ENCODE results near the gene DLX2.

DLX2 gene

DNA sequence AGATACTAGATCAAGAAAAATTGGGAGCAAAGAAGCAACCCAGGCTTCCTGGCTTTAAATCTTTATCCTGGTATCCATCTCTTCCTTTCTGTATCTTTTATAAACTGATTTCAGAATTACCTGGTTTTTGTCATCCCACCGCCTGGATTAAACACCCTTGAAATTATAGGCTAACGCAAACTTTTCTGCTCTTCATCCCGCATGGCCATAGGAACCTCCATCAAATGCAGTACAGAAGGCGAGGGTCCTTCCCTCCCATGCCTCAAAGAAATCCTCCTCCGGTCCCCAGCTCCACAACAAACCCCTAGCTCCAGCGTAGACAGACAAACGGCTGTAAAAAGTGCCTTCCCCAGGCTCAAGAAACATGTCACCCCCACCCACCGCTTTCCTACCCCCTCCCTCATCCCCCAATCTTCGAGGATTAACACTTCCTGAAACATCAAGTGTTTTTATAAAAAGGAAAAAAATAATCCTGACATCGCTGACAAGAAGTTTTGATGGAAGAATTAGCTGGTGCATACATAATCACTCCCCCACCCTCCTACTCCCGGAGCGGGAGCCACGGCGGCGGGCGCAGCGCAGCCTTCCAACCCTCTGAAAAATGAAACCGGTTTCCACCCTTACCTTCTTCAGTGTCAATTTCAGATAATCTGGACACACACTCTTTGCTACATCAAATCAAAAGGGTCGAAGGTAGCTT lies 9.8 kb downstream of the DLX2 start:
- DNase-seq, result no peak

DNA sequence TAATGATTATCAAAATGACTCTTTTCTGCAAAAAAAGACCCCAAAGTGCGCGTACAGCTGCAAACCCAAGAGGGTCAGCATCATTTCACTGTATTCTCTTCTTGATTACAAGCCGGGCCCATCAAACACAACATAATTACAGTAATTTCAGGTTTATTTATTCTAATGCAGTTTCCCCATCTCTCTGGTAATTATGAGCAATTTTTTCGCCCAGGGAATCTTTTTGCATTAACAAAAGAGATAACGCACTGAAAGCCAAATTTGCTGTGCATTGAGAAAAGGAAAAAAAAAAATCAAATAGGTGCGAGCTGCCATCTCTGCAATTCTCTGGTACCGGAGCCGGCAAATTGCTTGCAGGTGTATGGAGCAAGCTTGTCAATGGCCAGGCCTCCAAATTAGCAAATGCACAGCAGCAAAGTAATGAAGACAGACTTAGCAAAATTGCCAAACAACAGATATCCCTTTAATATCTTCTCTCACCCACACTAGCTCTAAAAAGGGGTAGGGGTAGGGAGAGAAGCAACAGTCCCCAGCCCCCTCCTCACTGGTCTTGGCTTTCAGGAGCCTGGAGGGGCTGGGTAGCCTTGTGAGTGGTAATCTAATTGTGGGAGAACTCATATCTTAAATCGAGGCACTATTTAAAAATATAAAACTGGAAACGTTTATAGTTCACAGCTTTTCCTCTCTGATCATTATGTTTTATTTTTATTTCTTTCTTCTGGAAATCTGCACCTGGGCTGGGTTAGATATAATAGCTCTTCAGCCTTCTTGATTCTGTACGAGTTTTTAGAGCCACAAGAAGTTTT lies 10.7 kb downstream of the DLX2 start:
- DNase-seq, result no peak

DNA sequence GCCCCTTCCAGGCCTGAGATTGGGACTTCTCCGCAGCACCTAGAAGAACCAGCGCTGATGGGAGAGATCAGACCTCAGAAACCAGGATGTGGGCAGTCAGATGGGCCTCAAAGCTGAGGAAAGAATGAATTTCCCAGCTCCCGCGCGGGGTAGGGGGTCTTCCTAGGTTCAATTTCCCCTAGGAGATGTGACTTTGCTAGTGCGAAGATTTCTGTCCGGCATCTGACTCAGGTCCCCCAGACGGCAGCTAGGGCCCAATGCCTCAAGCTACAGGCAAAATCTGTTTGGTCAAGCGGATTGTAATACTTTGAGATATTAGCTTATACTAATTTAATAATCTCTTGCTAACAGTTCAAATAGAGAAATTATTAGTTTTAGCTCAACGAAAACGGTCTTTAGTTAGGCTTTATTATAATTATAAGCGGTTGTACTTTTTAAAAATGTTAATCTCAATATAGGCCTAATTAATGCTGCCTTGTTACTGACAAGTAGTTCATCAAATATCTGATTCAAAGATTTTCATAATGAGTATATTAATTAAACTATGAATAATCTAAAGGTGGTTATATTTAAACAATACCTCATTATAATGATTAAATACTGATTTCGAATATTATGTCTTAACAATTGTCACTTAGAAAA lies 11.6 kb downstream of the DLX2 start:
- DNase-seq, result no peak

DNA sequence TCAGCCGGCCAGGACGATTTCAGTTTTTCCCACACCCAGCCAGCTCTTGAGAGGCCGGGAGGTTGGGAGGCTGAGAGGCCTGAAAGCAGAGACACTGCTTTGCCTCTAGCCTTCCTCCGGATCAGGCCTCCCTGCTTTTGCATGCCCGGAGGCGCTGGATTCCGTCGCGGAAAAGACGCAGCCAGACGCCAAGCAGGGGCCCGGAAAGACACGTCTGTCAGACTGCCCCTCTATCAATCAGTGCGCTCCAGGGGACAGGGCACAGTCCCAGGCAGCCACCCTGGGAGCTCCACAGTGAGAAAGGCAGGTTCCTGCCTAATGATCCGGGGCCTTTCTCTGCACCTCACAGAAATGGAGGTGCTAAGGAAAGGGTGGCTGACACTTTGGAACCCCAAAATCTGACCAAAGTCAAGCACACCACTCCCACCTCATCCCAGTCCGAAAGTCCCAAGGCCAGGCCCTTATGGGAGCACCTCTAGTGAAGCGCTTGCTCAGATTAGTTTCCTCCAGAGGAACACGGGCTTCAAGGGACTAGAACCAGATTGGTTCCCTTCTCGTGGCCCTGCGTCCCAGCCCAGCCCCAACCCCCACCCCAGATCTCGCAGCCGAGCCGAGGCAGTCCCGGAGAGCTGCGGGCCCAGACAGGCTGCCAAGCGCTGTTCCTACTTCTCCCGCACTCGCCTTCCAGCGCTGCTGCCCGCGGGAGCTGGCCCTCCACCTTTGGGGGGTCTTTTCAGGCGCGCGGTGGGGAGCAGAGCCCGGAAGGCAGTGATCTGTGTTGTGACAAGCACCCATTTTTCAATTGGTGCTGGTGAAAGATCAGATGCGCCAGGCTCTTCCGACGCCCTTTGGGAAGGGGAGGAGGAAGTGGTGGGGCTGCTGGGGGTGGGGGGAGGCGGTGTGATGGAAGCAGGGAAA lies 12.4 kb downstream of the DLX2 start:
- DNase-seq, result no peak

DNA sequence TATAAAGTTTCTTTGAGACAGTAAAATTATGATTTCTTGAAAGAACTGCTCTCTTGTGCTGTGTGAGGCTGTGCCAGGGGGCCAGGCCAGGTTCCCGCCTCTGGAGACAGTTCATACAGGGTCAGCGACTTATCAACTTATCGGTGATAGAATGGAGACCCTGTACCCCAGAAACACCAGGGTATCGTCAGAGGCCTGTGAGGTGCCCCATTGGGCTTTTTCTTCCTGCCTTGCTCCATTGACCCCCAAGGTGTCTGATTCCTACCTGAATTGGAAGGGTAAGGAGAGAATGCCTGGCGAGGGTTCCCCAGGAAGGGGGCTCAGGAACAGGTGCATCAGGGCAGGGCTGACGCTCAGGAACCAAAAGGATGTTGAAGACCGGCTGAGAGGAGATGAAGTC lies 13.1 kb downstream of the DLX2 start:
- DNase-seq, result no peak

DNA sequence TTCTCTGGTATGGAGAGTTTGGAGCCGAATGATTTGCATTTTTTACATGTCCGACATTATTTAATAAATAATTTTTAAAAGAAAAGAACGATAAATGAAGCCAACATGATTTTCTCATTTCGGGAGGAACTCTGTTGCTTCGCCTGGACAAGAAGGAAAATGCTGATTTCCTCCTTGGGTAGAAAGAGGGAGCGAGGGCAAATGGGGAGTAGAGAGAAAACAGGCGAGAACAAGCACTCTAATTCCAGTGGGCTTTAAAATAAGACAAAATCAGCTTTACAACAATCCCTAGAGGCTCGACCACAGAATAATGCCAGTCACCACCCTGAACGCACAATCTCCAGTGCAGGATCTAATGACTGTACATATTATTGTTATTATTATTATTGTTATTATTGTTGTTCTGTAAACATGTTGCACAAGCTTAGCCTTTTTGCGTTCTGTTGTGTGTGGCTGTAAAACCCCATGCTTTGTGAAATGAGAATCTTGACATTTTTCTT lies 13.6 kb downstream of the DLX2 start:
- no peak for DNase-seq

DNA sequence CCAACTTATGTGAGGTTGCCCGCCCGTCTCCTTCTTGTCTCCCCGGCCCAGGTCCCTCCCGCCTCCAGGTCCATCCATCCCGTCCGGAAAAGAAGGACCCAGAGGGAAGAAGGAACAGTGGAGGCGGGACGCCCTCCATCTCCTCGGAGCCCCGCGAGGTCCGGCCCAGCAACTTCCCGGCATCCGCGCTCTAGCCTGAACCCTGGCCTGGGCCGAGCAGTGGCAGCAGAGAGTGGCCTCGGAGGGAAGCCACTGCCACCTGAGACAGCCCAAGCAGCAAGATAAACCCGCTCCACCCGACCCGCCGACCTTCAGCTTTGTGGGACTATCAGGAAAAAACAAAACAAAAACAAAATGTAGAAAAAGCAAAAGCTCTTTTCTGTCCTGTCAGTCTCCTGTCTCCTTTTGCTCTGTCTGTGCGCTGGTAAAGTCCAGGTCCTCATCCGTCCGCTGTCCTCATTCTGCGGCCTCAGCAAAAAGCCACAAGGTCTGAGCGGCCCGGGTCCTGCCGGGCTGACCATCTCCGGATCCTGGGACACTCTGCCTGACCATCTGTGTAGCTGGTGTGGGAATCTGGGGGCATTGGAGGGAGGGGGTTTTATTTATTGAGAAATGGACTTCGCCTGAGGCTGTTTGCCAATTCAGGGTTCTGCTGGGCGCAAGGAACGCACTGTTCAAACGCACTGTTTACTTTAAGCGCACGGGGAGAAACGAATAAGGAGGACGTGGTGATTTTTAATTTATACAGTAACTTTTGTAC lies 14.3 kb downstream of the DLX2 start:
- DNase-seq, result no peak

DNA sequence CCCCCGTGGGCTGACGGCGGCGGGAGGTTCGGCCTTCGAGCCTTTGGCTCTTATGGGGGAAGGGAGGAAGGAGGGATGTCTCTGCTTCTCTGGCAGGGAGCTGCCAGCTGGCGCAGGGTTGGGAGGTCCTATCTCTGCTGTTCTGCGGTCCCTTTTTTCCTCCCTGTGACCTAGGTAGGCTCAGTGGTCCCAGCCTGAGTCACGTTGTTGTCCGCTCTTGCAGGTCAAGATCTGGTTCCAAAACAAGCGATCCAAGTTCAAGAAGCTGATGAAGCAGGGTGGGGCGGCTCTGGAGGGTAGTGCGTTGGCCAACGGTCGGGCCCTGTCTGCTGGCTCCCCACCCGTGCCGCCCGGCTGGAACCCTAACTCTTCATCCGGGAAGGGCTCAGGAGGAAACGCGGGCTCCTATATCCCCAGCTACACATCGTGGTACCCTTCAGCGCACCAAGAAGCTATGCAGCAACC lies 14.9 kb downstream of the DLX2 start:
- DNase-seq, result no peak

DNA sequence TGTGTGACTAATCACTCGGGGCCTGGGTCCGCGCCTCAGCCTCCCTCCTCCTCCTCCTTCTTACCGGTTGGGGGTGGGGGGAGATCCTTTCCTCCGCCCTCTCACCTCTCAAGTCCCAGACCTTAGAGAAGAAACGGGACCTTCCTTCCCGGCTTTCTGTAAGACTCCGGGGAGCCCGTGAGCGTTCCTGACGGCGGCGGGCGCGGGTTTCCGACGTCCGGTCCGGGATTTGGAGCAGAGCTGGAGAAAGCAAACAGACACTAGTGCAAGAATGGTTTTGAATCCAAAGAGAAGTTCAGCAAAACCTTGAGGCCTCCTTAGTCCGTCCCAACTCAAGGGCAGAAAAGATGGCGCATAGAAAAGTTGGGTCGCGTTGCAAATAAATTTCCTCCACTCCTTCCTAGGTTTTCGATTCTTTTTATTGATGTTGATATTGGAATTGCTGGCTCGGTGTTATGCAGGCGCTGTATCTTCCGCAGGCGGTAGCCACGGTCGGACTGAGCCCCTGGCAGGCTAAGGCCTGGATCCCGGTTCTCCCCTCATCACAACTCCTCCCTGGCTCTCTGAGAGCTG lies 15.4 kb downstream of the DLX2 start:
- DNase-seq, result no peak

DNA sequence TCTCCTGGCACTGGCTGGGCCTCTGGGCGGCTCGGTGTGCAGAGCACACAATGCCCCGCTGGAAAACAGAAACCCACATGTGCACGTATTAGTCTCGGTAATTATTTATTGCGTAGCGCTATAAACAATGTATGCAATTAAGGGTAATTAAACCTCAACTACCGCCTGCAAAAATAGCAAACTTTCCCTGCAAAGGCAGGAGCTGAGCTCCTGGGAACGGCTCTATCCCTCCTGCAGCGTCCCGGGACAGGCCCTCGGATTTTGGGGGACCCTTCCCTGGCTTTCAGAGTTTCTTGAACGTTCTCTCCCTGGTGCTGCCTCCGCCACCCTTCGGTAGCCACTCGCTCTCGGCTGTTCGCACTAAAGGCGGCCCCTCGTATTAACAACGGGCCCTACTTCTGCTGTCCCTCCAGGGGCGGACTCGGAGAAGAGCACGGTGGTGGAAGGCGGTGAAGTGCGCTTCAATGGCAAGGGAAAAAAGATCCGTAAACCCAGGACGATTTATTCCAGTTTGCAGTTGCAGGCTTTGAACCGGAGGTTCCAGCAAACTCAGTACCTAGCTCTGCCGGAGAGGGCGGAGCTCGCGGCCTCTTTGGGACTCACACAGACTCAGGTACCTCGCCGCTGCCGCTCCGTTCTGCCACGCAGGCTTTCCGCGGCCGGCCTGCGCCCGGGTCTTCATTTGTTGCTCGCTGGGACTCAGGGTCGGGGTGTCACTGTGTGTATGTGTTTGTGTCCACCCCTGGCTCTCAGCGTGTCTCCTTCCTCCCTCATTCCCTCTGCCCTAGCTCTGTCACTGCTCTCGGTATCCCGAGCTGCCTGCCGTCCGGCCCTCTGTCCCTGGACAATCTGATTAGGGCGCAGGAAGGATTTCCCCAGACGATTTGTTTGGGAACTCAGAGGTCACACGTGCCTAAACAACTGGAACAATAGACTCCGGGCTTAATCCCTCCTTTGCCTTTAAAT lies 16.2 kb downstream of the DLX2 start:
- no peak for DNase-seq

DNA sequence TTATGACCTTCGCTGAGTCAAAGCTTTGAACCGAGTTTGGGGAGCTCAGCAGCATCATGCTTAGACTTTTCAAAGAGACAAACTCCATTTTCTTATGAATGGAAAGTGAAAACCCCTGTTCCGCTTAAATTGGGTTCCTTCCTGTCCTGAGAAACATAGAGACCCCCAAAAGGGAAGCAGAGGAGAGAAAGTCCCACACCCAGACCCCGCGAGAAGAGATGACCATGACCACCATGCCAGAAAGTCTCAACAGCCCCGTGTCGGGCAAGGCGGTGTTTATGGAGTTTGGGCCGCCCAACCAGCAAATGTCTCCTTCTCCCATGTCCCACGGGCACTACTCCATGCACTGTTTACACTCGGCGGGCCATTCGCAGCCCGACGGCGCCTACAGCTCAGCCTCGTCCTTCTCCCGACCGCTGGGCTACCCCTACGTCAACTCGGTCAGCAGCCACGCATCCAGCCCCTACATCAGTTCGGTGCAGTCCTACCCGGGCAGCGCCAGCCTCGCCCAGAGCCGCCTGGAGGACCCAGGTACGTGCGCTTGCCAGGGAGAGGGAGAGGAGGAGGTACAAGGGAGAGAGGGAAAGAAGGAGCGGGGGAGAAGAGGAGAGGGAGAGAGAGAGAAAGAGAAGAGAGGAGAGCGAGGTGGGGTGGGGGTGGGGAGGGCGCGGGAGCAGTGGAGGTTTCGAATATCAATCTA lies 17.1 kb downstream of the DLX2 start, which contains the start of gene DLX1:
TSS of gene DLX1 (plus strand) at position 48 of the 700 bp plus-strand sequence. CDS start at position 219, 171 bp downstream.
- DNase-seq, result no peak

DNA sequence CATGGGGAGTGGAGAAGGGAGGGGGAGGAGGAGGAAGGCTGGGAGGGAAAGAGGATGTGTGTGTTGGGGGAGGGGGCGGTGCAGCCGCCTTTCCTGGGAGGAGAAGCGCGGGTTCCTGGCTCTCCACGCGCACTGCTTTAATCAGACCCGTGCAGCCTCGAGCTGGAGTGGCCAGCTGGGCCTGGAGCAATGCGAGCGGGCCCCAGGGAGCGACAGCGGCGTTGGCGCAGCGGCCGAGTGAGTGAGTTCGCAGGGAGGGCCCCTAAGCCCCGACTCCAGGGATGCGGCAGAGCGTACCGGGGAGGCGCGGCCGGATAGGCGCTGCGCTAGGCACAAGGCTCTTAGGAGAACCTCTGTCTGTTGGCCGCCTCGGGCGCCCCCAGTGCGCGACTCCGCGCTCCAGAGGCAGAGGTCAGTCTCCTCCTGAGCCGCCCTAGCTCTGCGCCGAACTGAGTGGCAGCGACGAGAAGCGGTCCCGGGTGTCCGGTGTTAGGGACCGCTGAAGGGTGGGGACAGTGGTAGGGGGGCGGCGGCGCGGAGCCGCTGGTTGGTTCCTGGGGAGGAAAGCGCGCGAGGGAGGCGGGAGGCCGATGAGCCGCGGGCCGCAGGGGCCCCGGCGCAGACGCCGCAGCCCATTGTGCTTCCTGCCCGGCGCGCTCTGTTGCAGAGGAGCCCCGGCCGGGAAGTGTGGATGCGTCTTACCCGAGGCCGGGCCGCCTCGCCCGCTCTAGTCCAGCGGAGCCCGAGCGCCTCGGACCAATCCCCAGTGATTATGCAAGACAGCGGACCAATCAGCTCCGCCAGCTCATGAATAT lies 17.8 kb downstream of the DLX2 start:
- DNase-seq, result peak; percentile 87

DNA sequence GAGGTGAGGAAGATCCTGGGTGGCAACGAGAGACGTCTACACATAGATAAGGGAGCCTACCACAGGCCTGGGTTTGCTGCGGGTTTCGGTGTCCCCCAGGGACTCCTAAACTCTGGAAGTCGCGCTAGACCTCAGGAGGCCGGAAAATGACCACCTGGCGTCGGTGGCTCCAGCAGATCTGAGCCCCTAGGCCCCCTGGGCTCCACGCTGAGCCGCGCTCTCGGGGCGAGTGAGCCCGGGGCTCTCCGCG lies 18.4 kb downstream of the DLX2 start:
- peak; percentile 71 for DNase-seq

DNA sequence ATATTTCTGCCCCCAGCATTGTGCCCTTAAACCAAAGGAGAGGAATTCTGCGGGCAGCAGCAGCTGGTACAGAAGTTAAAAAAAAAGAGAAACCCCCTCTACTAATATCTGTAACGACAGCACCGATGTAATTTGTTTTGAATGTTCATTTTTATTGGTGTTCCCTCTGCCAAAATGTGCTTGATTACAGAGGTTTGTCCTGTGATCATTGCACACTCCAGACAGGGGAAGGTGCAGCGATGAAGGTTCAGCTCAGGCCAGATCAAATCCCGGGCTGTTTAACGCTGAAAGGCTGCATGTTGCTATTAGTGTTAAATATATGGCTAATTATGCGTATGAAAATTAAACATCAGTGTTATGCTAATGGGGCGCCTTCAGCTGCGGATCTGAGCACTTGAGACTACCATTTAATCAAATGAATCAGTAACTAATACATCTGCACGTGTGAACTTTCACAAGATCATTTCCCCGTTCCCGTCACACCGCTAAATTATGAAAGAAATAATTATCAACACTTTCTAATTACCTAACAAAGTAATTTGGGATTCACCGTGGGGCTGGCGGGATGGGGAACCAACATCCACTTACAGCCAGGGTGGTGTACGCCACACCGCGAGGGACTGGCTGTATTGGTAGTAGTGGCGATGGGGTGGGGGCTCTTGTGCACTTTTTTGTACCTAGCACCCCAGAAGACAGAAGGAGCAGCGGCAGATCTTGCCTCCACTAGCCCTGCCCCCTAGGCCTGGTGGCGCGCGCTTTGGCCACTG lies 18.9 kb downstream of the DLX2 start:
- no peak for DNase-seq

DNA sequence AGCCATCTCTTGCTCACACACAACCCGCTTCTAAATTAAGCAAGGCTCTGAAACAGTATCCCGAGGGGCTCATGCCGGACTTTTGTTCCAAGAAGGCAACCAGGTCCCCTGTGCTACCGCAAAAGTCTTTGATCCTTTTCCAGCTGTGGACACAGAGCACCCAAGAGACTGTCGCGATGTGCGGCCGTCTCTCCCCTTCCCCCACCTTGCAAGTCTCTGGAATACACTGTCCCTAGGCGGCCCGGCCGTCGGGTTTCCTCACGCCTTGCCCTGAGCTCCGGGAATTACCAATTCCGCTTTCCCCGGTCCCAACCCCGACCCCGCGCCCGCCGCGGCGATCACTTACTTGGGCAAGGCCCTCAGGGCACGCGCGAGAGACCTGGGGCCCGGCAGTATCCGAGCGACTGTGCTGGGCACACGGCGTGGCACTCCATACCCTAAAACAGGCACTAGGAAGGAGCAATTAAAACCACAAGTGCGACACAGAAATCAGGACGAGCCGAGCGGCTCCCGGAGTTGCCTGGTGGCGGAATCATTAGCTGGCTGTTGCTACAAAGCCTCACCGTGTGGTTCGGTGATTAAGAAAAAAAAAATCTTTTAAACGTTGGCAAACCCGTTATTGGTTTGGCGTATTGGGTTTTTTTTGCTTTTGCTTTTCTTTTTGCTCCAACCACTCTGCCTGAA lies 19.6 kb downstream of the DLX2 start:
- DNase-seq, result no peak

DNA sequence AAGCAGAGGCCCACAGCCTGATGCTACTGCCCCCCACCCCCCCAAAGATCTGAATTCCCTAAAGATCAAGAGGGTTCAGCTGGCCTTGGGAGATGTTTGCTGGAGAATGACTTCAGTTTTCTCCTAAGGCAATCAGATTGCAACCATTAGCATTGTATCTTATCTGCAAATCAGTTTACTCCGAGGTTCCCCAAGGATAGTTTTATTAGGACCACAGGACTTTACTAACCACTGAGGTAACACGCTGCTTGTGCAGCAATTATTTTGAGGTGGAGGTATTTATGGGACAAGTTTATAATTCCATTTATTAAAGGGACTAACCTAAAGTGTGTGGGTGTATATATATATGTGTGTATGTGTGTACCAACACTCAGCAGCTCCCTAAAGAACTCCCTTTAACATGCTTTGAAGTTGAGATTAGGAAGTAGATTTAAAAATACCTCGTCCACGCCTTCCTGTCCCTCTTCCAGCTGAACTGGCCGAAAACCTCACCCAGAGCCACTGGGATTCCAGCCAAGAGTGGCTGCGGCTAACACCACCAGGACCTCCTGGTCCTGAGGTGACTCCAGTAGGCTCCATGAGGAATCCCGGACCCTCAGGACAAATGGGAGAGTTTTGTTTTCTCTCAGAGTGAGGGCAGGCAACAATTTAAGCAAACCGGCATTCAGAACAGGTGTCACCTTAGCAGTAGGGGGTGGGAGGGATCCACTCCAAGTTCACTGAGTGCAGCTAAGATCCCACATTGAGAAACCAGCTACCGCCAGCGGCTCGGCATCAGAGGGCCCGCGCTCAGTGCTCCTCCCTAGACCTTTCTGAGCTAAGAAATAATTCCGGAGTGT lies 20.4 kb downstream of the DLX2 start:
- DNase-seq, result no peak
